Measurements from ENCODE around the gene ST6GAL1.
"Not testable (repeated sequence)": the region's sequence is repeated elsewhere in the genome, so short reads cannot be mapped to it uniquely, and the experiment has no call there.

DNA sequence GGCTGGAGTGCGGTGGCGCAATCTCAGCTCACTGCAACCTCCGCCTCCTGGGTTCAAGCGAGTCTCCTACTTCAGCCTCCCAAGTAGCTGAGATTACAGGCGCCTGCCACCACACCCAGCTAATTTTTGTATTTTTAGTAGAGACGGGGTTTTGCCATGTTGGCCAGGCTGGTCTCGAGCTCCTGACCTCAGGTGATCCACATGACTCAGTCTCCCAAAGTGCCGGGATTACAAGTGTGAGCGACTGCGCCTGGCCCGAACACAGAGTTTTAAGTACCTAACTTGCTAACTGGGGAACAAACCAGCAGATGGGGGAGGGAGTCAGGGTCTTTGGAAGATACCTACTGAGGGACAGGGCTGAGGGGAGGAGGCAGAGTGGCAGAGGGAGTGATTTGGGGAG lies 36.9 kb downstream of the ST6GAL1 start:
- TF ChIP-seq CTCF (conservative IDR thresholded peaks at IDR 0.05; ENCODE audit: low read depth in 2 of 2); REST (IDR thresholded peaks at IDR 0.05; ENCODE audit: unreplicated experiment); EZH2 (IDR thresholded peaks at IDR 0.05; ENCODE audit: low read depth, unreplicated experiment); EZH2phosphoT487 (IDR thresholded peaks at IDR 0.05; ENCODE audit: unreplicated experiment): not testable (repeated sequence)
